HG03064 (cell line): ENCODE measurements around the gene PCCA.

Source experiments
- ATAC-seq: cut with Tn5 transposase; IDR thresholded peaks from one replicate; pipeline ENCODE4 v1.9.1; 2021; ENCODE audit warnings: low read depth; ENCODE audit not compliant: unreplicated experiment

Gene PCCA

DNA sequence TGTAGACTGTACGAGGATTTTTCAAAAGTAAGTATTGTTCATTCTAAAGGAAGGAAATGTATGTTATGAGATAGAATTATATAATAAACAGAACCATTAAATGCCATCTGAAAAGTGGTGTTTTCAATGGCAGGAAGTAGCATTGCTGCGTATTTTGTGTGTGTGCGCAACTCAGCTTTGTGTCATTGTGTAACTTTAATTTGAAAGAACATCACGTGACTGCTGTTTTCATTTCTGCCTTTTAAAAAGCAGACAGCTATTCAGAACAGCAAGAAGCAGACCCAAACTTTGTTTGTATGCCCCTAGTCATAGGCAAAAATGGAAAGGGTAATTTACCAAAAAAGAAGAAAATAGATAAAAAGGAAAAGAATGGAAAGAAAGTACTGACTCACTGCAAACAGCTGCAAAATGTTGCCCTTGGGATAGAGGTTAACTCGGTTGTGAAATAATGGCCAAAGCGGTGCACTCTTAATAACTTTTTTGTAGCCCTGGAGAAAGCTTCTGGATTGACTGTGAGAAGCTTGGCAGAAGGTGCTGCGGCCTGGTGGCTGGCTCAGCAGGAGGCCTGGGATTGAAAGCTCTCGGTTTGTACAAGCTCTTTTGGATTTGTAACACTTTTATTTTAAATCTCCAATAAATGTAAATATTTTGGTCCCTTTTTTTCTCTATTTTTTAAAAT is 402.4 kb downstream of the PCCA start:
- ATAC-seq = no peak

DNA sequence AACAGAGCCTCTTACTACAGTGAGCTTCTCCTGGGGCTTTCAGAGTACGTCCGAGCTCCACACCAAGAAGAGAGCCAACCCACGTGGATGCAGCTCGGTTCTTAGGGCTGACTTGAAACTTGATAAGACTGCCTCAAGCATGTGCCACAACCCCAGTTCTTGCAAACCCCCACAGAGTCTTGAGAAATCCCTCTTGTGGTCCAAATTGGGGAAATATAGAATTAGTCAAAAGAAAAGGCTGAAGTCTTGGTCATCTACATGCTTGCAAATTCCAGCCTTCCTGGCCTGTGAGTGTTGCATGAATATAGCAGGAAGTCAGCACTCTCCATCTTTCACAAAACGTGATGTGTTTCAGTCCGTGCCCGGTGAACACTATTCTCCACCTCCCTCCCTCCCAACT is 404.5 kb downstream of the PCCA start:
- ATAC-seq = no peak

DNA sequence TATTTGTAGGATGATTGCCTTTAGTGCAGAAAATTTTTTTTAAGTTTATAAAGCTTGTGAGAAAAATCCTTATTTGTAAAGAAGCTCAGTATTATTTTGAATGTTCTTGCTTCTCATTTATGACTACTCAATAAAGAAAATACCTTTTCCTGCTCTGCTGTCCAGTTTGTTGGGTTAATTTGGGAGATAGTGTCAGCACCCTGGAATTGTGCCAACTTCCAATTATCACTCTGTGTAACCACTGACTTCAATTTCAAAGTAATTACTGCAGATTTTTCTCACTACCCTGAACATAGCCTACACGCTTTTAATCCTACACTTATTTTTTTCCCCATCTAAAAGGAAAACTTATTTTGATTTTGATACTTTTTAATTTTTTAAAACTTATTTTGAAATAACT is 406.6 kb downstream of the PCCA start:
- no peak for ATAC-seq

DNA sequence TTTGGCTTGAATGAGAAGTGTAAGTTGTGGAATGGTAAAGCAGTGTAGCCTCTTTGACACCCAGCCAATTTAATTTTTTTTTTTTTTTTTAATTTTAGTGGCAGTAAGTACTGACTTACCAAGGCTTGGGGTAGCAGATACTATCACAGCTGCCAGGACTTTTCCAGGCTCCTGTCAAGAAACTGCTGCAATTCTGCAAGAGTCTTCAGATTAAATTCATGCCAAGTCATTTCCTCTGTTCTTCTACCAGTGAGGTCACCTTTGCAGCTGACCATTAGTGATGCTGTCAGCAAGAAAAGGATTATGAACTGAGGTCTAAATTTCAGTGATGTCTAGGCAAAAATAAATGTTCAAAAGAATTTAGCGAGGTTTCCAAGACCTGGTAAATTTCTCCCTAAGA is 408.5 kb downstream of the PCCA start:
- ATAC-seq = no peak

DNA sequence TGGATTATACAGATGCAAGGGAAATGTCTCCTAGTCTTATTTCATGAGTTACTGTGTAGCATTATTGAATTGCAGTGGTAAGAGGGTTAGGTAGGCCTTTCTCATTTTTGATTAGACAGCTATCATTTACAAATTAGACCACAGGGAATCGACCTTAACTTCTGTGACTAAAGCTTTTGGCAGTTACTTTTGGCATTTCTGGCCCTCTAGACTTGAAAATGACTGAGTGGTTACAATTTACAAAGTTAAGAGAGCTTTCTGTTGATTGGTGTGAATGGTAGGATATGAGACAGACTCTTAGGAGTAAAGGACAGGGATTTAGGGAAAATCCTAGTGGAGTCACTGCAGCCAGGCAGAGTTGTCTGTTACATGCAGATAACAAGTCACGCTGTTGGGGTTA is 413.6 kb downstream of the PCCA start:
- no peak for ATAC-seq

DNA sequence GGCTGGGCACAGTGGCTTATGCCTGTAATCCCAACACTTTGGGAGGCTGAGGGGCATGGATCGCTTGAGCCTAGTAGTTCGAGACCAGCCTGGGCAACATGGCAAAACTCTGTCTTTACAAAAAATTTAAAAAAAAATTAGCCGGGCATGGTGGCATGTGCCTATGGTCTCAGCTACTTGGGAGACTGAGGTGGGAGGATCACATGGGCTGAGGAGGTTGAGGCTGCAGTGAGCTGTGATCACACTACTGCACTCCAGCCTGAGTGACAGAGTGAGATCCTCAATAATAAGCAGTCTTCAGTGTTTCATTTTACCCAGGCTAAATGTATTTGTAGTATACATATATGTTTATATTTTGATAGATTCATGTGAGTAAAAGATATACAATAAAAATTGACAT is 414.7 kb downstream of the PCCA start:
- ATAC-seq = no peak

DNA sequence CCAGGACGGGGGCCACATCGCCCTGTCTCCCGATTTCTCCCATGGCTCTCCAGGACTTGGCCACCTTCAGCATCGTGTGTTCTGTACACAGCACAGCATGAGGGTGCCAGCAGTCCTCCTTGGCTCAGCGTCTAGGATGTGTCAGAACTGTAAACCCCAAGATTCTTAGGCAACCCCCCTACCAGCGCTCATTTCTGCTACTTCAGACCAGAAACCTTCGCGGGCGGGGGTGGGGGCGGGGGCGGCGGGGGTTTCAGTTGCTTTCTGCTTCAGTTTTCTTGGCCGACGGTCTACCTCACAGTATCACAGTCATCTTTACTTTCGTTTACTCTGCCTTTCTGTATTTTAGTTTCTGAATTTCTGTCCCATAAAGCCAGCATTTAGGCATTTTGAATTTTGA is 417.3 kb downstream of the PCCA start:
- ATAC-seq = no peak

DNA sequence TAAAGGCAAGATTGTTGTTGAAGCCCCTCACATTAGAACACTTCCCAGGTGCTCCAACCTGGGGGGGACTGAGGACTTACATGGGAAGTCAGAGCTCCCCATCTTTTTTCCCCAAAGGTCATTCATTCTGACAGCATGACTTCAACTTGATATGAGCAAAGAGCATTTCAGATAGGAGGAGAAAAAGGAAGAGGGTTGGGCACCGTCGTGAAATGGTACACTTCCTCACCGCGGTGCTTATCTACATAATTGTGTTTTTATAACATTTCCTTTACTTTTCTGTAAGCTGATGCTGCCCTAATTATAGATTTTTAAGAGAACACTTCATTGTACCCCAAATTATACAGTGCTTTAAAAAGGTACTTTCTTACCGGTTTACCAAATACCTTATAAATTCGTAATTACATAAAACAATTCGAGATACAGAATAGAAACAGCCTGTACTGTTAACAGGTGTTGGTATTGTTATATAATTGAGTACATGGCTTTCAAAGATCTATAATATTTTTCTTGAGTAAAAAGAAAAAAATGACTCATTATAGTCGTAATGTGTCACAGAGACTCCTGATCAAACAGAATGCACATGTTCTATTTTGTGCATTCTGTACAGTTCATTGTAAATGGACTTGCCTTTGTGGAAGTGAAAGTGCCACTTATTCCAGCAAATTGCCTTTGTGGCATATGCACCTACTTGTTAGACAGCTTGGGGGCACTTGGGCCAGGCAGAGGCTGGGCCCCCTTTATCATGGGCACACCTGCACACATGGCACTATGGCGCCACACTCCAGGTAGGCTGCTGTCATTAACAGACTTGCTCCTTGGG is 417.9 kb downstream of the PCCA start:
- no peak for ATAC-seq

DNA sequence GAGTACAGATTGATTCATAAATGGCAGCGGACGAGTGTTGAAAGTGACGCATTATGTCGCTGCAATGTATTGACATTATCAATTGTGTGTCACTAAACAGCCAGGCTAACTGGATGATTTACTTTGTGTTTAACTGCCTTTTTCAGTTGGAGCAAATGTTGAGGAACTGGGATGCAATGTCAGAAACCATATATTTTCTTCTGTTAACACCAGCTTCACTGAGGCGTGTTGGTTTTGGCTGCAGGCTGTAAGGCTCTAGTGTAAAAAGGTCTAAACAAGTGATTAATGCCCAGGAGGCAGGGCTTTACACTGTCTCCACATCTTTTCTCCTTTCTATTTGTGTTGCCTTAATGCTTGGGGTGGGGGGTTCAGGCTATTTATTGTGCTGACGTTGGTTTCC is 419.6 kb downstream of the PCCA start:
- ATAC-seq = no peak

DNA sequence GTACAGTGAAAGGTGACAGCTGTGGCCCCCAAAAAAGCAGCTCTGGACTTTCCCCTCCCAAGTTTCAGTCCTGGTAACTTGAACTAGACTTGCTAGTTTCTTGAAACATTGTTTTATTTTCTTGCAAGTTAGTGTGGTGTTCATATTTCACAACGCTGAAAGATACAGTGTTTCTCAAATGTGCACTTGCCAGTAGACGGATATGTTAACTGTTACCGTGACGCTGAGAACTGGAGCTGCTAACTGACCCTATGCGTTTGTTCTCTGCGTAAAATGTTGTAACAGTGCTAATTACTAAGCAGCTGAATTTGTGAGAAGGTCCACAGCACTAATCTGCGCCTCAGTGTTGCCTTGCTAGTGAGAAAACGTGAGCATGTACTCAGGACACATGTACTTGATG is 420.1 kb downstream of the PCCA start:
- no peak for ATAC-seq

DNA sequence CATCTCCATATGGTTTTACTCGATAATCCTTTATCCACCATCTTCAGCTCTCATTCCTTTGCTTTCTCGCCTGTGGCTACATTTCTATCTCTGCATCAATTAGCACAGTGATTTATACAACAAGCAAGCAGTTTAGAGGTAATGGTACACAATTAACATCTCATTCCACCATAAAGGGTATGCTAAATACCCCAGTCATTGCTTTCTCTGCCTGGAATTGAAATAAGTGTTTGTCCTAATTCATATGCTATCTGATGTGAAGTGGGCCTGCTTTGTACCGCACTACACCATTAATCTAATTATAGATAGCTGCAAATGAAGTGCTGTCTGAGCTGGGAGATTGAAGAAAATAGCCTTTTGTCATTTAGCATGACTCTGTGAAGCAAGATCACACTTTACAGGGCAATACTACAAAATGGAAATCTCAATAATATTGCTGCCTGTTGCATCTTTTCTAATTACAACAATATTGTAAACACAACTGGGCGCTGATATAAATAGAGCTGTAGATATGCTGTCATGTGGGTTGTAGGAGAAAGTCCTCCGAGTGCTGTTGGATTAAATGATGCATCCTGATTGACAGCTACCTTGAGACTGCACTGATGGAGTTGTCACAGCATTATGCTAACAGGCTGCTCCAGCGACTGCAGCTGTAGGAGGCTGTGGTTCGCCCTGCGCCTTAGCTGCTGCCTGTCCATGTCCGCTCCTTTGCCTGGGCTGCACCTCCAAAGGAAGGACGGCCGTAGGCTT is 421.5 kb downstream of the PCCA start:
- no peak for ATAC-seq

DNA sequence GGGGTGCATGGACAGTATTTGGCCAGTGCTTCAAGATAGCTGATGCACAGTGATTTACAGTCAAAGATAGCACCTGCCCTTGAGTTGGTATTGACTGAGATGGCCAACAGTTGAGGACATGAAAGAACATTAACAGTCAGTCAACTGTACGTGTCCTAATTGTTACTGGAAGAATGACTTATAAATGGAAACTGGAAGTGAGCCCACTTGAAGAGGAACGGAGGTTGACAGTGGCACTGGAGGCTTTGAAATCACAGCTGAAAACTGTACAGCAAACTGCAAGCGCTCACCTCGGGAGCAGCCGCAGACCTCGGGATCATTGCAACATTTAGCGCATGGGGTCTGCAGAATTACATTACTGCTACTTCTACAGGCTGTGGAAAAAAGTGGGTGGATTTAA is 422.6 kb downstream of the PCCA start:
- no peak for ATAC-seq

DNA sequence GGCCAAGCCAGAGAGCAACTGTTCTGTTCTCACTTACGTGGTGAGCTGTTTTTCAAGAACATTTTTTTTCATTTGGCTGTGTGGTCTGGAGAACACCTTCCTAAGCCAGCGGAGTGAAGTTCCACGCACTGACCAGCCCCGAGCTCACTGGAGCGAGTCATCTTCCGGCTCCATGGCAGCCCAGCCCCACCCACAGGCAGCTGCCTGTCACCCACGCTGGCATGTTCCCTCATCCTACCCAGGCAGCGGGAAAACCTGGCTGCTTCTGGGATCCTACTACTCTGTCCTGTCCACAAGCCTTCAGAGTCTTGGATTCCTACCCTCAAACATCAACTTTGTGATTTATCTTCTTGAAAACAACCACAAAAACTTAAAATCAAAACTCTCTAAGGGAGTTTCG is 423.5 kb downstream of the PCCA start:
- ATAC-seq = no peak

DNA sequence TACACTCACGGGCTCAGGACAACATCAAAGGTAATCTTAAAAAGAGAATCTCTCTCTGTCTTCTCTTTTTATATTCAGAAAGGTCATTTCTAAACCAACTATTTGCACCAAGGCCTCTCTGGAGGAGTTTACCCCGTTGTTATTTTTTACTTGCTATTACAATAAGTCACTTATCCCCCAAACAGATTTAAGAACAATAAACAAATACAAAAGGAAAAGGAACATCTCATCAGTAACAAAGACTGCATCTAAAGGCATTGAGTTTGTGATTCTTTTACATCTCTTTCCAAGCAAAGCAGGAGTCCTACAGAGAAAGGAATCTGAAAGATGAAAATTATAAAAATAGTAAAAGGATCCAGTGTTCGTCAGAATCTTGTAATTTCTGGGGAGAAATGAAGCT is 424.3 kb downstream of the PCCA start:
- no peak for ATAC-seq

DNA sequence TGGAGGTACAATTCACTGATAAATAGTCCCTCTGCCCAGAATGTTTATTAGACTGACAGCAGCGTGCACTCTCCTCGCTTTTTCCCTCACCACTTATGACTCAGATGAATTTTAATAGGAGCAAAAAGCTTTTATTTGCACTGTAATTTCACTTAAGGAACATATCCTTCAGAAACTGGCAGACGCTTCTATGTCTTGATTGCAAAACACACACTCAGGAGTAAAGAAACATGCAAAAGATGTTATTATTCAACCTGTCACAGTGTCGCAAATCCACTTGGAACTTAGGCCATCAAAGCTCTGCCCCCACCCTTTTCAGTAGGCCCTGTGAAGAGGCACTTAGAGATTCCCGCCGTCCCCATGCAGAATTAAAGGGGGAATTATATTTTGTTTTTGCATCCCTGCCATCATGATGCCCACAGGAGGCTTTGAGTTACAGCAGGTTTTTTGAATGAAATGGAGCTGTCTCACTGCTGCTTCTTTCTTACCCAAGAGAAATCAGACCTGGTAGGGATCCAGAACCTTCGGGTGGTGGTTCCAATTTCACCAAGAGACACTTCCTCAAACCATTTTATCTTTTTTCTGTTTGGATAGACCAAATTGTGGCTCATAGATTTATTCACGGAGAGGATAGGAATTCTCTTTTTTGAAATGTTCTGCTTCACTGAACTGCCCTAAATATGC is 425.2 kb downstream of the PCCA start:
- no peak for ATAC-seq

DNA sequence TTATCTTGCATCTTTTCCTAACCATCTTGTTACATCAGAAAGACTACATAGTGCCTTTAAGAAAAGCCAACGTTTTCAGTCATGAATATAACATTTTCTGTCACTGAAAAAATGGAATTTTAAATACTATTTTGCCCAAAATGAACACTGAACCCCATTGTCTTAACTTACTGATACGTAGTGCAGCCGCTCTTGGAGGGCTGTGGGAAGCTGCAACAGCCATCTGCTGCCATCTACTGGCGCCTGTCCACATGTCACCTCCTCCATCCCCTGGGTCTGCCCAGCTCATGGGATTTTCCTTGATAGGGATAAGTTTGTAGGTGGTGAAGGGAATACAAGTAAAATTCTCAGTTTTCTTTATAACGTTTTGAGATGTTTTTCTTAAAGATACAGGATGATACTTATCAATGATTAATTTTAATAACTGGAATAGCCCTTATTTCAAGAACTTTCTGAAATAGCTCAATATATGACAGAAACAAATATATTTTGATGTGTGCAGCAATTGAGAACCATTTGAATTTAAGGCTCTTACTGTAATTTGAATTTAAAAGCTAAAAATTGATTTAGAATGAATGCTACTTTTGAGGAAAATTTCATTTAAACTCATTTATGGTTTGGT is 426.0 kb downstream of the PCCA start:
- no peak for ATAC-seq

DNA sequence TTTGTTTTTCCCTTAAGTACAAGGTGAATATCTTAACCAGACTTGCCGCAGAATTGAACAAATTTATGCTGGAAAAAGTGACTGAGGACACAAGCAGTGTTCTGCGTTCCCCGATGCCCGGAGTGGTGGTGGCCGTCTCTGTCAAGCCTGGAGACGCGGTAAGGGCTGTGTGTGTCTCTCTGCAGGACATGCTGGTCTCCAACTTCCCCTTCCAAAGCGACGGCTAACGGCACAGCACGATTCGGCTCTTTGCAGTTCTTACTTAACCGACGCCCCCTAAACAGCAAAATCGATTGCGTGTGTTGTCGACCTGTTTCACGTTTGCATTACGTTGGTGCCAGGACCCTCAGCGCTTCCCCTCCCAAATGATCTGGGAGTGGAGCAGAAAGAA is 426.5 kb downstream of the PCCA start:
- ATAC-seq = no peak

DNA sequence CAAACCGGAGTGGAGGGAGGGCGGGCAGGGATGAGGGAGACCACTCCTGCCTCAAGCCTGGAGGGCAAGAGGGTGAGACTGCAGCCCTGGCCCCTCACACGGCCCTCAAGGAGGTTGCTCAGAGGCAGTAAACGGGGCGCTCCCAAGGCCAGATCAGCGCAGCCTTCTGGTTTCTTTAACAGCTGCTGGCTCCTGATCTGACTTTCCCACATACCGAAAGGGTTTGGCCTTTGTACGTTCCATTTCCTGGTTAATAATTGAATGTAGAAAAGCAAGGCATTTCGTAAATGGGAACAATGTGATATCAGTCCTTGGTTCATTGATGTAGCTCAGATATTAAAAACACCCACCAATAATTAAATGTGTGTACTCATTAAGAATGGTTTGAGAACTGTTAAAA is 428.2 kb downstream of the PCCA start:
- ATAC-seq = no peak

DNA sequence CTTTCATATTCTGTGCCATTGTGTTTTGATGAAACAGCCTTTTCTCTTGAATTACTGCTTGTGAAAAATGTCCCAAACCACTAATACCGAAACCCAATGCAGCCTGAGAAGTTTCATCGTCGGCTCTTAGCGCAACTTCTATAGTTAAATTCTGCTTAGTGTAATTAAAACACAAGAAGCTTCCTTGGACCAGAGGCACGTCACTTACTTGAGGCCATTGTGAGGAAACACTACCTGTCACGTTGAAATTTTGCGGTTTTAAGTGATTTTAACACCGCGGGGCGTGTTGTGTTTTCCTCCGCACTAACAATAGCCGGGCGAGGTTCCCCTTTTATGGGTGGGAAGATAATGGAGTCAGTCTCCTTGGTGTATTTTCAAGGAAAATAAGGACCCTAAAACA is 428.8 kb downstream of the PCCA start:
- no peak for ATAC-seq

DNA sequence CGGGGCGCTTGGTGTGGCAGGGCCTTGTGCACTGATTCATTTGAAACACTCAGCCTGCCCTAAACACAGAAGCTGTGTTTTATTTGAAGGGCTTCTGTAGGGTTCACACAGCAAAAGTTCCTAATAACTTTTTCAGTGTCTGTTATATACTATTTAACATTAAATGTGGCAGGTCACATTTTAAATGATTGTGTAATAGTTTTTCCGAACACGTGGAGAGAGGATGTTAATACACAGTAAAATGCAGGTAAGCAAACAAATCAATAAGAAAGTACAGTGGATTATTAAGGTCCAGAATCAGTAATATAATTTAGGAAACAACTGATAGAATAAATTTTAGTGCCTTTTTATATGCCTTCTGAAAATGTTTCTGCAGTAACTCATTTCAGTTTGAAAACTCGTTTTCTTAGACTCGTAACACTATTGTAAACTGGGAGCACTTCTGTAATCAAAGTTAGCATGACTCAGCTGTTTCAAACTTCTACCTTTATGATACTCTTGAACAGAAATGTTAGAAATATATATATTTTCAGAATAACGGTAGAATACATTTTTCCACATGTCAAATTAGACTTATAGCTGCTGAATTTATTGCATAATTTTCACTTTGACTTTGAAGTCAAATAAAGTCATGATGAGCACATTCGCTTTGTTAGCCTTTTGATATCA is 429.6 kb downstream of the PCCA start:
- no peak for ATAC-seq
